NCI-H69 (cell line): ENCODE results near the gene PEX6.

ENCODE experiments used
- DNase-seq: peaks from one replicate; lab custom pipeline; 2025; lab: John Stamatoyannopoulos, UW

The PEX6 gene, protein sequence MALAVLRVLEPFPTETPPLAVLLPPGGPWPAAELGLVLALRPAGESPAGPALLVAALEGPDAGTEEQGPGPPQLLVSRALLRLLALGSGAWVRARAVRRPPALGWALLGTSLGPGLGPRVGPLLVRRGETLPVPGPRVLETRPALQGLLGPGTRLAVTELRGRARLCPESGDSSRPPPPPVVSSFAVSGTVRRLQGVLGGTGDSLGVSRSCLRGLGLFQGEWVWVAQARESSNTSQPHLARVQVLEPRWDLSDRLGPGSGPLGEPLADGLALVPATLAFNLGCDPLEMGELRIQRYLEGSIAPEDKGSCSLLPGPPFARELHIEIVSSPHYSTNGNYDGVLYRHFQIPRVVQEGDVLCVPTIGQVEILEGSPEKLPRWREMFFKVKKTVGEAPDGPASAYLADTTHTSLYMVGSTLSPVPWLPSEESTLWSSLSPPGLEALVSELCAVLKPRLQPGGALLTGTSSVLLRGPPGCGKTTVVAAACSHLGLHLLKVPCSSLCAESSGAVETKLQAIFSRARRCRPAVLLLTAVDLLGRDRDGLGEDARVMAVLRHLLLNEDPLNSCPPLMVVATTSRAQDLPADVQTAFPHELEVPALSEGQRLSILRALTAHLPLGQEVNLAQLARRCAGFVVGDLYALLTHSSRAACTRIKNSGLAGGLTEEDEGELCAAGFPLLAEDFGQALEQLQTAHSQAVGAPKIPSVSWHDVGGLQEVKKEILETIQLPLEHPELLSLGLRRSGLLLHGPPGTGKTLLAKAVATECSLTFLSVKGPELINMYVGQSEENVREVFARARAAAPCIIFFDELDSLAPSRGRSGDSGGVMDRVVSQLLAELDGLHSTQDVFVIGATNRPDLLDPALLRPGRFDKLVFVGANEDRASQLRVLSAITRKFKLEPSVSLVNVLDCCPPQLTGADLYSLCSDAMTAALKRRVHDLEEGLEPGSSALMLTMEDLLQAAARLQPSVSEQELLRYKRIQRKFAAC

DNA sequence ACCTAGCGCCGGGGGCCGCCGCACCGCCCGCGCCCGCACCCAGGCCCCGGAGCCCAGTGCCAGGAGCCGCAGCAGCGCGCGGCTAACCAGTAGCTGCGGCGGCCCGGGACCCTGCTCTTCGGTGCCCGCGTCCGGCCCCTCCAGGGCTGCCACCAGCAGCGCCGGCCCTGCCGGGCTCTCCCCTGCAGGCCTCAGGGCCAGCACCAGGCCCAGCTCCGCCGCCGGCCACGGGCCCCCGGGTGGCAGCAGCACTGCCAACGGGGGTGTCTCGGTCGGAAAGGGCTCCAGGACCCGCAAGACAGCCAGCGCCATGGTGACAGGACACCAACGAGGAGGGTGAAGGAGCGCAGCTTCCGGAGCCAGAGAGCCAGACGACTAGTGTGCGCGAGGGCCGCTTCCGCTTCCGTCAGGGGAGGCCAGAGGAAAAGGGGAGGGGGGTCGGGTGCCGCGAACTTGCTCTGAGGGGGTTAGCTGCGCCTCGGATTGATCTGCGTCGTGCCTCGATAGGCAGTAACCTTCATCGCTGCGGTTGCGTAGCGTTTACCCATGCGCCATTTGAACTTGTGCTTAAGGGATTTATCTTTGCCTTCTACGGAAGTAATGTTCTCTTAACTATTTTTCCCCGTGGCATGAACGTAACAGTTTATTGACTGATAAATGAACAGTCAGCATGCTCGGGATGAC lies at the start of gene PEX6:
TSS of gene PEX6 (minus strand) at position 343 of the 684 bp plus-strand sequence. CDS start at position 312, 31 bp downstream.
- peak; percentile 98 for DNase-seq

DNA sequence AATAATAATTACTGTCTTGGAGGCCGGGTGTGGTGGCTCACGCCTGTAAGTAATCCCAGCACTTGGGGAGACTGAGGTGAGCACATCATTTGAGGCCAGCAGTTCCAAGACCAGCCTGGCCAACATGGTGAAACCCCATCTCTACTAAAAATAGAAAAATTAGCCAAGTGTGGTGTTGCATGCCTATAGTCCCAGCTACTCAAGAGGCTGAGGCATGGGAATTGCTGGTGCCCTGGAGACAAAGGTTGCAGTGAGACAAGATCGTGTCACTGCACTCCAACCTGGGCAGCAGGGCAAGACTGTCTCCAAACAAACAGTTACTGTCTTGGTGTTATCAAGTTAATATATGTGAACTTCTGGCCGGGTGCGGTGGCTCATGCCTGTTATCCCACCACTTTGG lies 47.4 kb upstream of the PEX6 start:
- no peak for DNase-seq

DNA sequence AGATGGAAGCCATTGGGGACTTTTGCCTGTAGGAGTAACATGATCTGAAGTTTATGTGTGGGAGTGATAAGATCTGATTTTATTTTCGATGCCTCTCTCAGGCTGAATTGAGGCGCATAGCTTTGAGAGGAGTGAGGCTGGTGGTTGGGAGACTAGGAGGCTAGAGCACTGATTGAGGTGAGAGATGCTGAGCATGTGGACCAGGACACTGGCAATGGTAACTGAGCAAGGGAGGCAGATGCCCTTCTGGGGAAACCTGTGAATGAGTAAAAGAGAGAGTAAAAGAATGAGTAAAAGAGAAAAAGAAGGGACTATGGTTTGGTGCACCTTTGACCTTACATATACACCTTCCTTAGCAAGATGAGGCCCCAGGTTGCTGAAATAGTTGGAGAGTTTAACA lies 45.5 kb upstream of the PEX6 start:
- no peak for DNase-seq

DNA sequence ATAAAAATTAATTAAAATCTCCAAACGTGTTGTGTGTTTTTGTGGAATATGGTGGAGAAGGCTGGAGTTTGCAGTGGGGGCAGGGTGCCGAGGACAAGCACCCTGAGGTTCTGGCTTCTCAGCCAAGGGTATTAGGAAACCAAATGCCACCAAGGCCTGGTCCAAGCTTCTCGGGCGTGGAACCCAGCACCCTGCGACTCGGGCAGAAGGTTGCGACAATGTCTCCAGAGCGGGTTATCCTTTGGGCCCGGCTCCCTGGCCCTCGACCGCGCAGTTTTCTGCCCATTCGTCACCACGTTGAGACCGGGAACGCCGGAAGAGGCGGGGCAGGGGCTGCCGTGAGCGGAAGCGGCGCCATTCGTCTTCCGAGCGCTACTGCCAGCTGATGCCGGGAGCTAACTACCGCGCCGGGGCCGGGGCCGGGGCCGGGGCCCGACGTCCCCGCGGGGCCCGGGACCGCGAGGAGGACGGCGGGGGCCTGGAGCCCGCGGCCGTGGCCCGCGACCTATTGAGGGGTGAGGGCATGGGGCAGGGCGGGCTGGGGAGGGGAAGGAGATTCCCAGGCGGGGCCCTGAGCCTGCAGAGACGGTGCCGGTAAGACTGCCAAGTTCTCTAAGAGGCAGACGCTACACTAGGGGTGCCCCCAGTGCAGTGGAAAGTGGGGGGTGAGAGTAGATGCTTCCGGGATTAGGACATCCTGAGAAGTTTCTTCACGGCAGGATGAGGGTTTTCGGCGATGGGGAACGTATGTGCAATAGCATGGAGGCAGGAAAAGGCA lies 42.5 kb upstream of the PEX6 start, which contains the start of gene RRP36:
TSS of gene RRP36 (plus strand) at position 354 of the 778 bp plus-strand sequence. CDS start at position 386, 32 bp downstream.
- DNase-seq = peak; percentile 87

DNA sequence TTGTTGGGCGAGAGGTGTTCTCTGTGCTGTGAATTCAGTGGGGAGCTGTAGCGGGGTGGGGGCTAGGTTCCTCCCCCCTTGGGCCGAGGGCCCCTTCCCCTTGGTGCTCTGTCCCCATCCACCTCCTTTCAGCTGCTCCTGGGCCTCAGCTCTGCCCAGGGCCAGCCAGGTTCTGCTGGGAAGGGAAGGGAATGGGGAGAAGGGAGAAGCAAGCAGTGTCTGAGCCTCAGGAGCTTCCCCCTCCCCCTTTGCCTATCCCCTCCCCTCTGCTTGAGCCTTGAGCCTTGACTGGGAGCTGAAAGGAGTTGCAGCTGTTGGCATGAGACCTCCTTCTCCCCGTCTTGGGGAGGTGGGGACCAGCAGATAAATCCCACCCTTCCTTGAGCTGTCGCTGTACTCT lies 41.9 kb upstream of the PEX6 start:
- peak; percentile 41 for DNase-seq

DNA sequence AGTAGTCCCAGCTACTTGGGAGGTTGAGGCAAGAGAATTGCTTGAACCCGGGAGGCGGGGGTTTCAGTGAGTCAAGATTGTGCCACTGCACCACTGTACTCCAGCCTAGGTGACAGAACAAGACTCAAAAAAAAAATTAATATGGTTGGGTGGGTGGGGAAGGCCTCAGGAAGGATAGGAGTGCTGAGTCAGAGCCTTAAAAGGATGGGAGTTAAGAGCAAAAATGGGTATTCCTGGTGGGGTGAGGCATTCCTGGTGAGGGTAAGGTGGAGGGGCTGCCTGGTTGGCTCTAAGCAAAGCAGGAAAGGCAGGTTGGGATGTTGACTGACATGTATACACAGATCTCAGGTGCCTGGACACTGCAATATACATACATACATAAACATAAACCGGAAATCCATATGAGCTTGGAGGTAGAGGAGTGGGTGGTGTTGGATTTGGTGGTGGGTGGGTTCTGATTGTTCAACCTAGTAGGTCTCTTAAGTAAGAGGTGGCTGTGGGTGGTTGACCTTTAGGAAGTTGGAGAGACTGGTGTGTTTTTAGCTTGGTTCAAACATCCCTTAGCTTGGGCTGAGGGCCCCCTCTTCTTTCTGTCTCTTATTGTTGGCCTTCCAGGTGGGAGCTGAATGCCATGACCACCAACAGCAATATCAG lies 41.2 kb upstream of the PEX6 start:
- no peak for DNase-seq

DNA sequence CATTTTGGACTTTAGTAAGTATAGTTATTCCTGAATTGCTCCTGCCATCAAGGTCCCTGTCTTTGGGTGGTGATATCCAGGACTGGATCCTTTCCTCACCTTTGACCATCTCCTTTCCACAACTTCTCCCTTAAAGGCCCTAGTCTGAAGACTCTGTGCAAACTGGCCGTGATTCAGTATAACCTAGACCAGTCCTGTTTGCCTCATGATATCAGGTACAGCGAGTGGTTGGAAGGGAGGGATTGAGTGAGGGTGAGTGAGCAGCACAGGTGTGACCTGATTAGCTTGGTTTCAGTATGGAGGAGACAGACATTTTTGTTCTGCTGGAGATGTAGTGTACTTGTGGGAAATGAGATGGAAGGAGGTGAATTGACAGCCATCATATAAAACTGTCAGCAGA lies 40.2 kb upstream of the PEX6 start:
- no peak for DNase-seq

DNA sequence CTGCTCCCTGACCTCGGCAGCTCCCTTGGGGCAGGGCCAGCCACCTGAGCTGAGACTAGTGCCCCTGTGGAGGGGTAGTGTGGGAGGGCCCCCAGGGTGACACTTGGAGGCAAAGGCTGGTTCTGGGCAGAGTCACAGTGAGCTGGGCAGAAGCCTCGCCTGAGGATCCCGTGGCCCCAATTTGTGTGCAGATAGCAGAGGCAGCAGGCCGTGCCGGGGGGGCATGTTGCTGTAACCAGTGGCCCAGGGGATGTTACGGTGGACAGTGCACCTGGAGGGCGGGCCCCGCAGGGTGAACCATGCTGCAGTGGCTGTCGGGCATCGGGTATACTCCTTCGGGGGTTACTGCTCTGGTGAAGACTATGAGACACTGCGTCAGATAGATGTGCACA lies 38.0 kb upstream of the PEX6 start:
- DNase-seq = no peak

DNA sequence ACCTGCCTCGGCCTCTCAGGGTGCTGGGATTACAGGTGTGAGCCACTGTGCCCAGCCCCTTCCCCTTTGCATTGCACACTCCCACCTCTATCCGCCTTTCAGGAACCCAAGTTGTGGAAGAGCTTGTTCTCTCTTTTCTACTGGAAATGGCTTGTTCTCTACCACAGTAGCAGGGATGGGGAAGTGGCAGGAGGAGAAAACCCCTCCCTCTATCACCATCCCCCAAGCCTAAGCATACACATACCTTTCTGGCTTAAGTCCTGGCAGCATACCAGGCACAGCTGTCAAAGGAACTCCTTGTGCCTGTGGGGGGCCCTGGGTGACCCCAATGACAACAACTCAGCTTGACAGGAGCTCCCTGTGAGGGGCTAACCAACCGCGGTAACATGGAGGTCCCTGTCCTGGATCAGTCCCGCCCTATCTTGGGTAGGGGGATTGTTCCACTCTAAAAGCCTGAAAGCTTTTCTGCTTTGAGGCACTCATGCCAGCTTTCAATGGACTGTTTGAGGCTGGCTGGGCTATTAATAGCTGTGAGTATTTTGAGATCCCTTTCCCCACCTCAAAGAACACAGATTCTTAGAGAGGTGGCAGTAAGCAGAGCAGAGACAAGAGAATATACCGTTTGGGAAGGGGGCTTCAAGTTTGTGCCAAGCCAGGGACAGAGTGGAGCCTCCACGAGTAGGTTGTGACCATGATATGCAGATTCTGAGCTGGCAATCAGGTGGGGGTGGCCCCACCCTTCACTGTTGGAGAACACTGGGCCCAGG lies 37.4 kb upstream of the PEX6 start:
- no peak for DNase-seq

DNA sequence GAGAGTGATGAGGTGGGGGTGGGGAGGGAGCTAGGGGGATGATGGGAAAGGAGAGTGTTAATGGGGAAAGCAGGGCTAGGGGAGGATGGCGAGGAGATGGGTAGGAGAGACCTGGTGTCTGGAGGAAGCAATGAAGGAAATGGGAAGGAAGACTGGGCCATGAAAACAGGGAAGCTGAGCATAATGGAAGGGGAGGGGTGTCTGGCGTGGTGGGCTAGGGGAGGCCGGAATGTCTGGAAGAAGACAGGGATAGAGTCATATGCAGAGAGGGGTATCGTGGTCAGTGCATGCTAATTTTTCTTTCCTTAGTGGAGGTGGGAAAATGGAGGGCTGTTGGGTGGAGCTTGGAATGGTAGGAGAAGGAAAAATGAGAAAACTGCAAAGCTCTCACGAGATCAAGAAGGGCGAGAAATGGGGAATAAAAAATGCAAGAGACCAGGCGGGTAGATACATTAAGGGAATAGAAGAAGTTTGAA lies 35.5 kb upstream of the PEX6 start:
- DNase-seq = no peak

DNA sequence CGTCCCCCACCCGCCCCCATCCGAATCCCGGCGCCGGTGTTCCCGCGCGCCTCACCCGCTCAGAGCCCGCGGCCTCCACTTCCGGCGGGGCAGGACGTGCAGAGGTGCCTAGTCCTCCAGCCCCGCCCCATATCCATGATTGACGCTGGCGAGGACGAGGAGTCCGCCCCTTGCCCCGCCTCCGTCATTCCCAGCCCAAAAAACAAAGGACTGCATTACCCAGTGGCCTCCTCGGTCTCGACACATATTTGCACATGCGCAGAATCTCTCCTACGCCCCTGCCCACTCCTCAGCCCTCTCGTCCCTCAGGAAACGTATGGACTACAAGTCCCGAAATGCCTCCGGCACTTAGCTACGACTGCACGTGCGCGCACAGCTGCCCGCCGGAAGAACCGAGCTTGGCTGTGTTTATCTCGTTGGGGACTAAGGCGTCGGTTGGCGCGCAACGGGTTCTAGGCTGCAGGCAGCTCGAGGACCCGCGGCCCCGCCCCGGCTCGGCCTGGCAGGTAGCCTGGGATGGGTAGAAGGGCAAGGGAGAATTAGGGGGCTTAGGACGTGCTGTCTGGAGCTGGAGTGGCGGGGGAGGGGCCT lies 35.0 kb upstream of the PEX6 start, which contains the start of the genes KLHDC3 and MEA1:
TSS of gene KLHDC3 (plus strand) at position 407 of the 591 bp plus-strand sequence. CDS start 2,944 bp downstream, outside the sequence.
TSS of gene MEA1 (minus strand) at position 104 of the 591 bp plus-strand sequence. CDS start 133 bp downstream, outside the sequence.
- DNase-seq = peak; percentile 100

DNA sequence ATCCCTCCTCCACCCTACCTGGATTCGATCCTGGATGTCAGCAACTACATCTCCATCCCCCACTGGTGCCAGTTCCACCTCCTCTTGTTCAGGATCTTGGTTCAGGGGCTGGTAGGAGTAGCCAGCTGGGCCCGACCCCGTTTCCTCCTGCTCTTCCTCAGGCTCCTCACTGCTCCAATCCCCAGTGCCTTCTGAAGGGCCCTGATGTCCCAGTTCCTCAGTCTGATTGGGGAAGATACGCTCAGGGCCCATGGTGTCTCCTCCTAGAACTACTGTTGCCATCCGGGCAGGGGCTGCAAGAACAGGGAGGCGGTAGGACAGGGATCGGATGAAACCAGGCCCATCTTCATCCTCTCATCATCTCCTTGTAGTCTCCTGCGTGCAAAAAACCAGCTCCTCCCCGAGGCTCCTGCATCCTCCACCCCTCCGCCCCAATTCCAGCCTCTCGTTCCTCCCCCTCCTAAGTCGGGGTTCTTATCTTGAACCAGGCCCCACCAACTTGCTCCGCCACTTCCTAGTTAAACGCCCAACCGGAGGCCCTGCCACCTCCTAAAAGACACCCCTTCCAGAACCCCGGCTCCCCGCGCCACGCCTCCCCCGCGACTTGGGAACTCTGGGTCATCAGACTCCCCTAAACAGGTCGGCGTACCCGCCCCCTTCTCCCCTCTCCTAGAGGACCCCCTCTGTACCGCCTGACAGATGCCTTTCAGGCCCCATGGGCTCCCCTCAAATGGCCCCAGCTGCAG lies 34.3 kb upstream of the PEX6 start:
- no peak for DNase-seq

DNA sequence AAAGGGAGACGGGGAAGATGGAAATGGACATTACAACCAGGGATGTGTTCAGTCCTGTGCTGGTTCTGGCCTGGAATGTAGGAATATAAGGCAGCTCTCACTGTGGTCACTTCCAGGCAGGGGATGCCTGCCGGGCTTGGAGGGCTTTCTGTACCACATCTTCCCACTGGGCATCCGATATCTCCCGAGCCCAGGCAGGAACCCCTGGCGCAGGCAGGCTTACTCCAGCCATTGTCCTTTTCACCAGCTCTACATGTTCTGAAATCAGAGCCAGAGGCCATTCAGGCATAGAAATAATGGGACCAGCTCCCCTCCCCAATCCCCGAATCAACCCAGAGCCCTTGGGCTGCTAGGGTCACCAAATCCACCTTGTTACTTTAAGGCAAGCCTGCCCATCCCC lies 33.4 kb upstream of the PEX6 start:
- no peak for DNase-seq

DNA sequence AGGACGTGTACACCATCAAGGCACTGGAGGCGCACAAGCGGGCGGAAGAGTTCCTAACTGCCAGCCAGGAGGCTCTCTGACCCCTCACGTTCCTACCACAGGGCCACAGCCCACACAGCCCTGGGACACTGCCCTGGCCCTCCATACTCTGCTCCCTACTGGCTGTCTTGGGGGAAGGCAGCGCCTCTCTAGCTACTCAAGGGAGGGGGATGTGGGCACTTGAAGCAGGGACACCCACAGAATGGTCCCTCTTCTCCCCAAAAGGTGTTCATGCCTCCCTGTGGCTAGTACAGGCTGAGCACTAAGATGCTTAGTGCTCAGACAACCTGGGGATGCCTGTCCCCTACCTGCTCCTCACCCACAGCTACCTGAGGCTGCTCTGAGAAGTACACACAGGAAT lies 32.2 kb upstream of the PEX6 start:
- DNase-seq = no peak

DNA sequence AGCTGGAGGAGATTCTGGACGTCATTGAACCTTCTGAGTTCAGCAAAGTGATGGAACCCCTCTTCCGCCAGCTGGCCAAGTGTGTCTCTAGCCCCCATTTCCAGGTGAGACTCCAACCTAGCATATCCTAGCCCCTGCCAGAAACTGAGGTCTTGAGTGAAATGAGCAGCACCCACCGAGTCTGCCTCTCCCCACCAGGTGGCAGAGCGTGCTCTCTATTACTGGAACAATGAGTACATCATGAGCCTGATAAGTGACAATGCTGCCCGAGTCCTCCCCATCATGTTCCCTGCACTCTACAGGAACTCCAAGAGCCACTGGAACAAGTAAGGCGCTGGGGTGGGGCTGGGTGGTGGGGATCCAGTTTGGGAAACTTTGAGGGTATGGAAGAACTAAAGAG lies 30.1 kb upstream of the PEX6 start:
- DNase-seq = peak; percentile 31

DNA sequence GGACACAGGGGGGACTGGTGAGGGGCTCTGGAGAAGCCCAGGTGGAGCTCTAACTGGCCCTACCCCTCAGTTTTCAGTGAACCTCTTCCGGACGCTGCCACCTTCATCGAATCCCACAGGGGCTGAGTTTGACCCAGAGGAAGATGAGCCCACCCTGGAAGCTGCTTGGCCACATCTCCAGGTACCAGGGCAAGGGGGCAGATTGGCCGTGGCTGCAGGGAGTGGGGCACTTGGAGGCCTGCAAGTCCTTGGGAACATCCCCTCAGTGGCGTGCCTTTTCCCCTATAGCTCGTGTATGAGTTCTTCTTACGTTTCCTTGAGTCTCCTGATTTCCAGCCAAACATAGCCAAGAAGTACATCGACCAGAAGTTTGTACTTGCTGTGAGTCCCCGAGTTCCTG lies 28.1 kb upstream of the PEX6 start:
- DNase-seq = no peak

DNA sequence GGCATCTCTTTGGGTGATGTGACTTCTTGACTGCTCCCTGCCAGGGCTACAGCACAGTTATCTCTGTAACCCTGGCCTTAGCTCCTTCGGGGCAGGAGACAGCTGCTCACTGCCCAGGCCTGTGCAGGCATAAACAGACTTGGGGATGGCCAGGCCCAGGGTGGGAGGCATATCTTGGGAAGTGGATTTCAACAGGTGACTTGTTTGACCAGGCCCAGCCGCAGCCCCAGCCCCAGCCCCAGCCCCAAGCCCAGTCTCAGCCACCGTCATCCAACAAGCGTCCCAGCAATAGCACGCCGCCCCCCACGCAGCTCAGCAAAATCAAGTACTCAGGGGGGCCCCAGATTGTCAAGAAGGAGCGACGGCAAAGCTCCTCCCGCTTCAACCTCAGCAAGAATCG lies 27.3 kb upstream of the PEX6 start:
- DNase-seq = no peak

DNA sequence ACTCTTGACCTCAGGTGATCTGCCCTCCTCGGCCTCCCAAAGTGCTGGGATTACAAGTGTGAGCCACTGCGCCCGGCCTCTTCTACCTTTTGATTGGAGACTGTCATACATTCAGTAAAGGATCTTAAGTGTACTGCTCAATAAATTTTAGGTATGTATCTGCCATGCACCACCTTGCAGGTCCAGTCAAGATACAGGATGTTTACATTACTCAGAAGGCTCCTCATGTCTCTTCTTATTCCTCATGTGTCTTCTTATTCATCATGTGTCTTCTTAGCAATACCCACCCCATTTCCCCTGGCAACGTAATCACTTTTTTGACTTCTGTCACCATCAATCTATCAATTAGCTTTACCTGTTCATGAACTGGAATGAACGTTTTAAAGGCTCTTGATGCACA lies 26.9 kb upstream of the PEX6 start:
- DNase-seq = no peak

DNA sequence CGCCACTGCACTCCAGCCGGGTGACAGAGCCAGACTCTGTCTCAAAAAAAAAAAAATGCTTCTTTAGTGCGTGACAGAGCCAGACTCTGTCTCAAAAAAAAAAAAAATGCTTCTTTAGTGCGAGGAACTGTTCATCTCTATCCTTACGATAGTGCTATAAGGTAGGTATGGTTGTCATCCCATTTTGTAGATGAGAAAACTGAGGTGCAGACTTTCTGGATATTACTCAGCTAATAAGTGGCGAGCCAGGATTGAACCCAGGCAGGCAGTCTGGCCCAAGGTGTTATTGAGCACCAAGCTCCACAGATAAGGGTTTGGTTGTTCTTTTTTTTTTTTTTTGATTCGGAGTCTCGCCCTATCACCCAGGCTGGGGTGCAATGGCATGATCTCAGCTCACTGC lies 22.9 kb upstream of the PEX6 start:
- no peak for DNase-seq
